Measurements from ENCODE around the gene MVB12B.

GRCh38 chr9:126346031-126346430 lies 19.4 kb downstream of the MVB12B start:
- TF ChIP-seq CTCF (IDR thresholded peaks at IDR 0.05) (no peak), PREB (CRISPR knock-in tag; IDR thresholded peaks at IDR 0.05; ENCODE audit: borderline replicate concordance) (no peak), TP53 (CRISPR knock-in tag; IDR thresholded peaks at IDR 0.05) (no peak), MLX (CRISPR knock-in tag; IDR thresholded peaks at IDR 0.05) (no peak), ESRRA (CRISPR knock-in tag; IDR thresholded peaks at IDR 0.05; ENCODE audit: borderline replicate concordance) (no peak), ZNF138 (CRISPR knock-in tag; conservative IDR thresholded peaks at IDR 0.05) (no peak), ZNF232 (CRISPR knock-in tag; IDR thresholded peaks at IDR 0.05) (no peak), GABPB1 (CRISPR knock-in tag; IDR thresholded peaks at IDR 0.05) (no peak), SP1 (CRISPR knock-in tag; conservative IDR thresholded peaks at IDR 0.05) (no peak), MYBL2 (CRISPR knock-in tag; IDR thresholded peaks at IDR 0.05) (no peak), ZNF317 (CRISPR knock-in tag; IDR thresholded peaks at IDR 0.05; ENCODE audit: borderline replicate concordance, low read depth) (no peak), TEAD4 (CRISPR knock-in tag; IDR thresholded peaks at IDR 0.05) (no peak), ARID4B (CRISPR knock-in tag; IDR thresholded peaks at IDR 0.05; ENCODE audit: borderline replicate concordance) (no peak), ETV6 (CRISPR knock-in tag; IDR thresholded peaks at IDR 0.05) (no peak)

All from WTC11 (cell line).